SHP77 (cell line): ENCODE measurements around the gene ARHGAP31.
A peak's percentile ranks its signal among the peaks of the same experiment; 100 is the strongest.
"Not testable (repeated sequence)": the region's sequence is repeated elsewhere in the genome, so short reads cannot be mapped to it uniquely, and the experiment has no call there.

ENCODE experiments used
- DNase-seq, 2 experiments: peaks; one replicate each; lab custom pipeline; 2025; lab: John Stamatoyannopoulos, UW

The ARHGAP31 gene

GRCh38 chr3:119319311-119319710 lies 25.1 kb downstream of the ARHGAP31 start:
- no peak for DNase-seq

- DNase-seq, result not testable (repeated sequence)
Measured at GRCh38 chr3:119320785-119321184, 26.6 kb downstream of the ARHGAP31 start.

GRCh38 chr3:119322021-119322834 lies 28.0 kb downstream of the ARHGAP31 start:
- no peak for DNase-seq

DNA sequence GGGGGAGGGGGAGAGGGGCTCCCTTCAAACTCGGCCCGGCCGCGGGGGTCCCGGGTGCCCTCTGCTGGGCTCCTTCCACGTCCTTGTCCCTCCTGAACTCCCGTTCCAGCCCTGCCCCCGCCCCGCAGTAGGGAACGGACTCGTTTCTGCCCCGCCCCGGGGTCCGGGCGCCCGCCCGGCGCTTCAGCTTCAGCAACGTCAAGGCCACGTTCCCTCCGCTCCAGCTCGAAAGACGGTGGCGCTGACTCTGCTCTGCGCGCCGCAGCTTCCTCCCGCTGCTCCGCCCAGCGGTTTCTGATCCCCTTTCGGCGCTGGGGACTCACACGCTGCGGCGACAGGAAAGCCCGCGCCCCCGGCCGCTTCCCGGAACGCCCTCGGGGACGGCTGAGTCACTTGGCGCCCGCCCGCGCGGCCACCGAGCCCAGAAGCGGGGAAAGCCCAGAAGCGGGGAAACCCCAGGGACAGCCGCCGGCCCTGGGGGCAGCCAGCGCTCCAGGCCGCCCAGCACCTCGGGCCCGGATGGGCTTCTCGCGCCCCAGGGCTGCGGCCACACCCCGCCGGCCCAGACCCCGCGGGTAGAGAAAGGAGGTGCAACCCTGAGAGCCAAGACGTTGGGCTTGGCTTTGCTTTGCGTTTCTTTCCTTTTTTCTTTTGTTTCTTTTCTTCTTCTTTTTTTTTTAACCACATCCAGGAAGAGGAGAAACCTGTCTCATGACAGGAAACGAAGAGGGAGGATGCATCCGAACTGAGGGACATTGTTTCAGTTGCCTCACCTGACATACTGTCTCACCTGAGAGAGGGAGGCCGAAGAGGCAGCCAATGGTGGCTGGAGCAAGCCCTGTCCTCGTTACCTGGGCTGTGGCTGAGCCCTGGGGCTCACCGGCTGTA lies 28.9 kb downstream of the ARHGAP31 start:
- DNase-seq, result peak; percentile 21 to 64

DNA sequence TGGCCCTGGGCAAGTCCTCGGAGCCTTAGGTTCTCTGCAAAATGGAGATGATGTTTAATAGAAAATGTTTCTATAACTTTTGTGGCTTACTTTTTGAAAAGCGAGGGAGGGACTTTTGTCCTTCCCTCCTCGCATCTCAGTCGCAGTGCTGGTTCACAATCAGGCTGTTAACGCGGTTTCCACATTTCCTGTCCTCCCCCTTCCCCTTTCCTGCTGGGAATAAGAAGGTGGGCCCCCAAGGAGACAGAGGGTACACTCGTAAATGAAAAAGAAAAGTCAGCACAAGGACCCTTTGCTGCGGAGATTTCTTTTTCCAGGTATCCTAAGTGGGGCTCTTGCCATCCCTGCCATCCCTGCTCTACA lies 29.5 kb downstream of the ARHGAP31 start:
- no peak for DNase-seq

DNA sequence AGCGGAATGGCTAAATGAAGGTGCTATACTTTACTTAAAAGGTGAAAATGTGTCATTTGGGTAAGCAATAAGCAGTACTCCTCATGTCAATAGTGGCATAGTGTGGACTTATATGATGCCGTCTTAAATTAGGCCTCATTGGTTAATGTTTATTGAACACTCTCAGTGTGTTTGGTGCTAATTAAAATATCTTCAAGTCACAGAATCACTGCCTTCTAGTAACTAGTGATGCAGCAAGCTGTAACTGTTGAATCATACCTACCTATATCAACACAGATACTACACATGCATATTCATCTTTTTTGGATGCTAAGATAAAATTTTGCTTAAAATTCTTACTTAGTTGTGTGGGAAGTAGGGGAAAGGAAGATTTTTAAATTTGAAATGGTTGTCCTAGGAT lies 30.7 kb downstream of the ARHGAP31 start:
- DNase-seq, result no peak

DNA sequence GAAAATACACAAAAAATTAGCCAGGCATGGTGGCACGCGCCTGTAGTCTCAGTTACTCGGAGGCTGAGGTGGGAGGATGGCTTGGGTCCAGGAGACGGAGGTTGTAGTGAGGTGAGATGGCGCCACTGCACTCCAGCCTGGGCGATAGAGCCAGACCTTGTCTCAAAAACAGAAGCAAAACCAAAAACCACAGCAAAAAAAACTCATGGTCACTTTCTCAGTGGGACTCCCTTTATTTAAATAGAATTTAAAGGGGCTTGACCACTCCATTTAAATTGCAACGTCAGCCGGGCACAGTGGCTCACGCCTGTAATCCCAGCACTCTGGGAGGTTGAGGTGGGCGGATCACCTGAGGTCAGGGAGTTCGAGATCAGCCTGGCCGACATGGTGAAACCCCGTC lies 32.8 kb downstream of the ARHGAP31 start:
- no peak for DNase-seq

DNA sequence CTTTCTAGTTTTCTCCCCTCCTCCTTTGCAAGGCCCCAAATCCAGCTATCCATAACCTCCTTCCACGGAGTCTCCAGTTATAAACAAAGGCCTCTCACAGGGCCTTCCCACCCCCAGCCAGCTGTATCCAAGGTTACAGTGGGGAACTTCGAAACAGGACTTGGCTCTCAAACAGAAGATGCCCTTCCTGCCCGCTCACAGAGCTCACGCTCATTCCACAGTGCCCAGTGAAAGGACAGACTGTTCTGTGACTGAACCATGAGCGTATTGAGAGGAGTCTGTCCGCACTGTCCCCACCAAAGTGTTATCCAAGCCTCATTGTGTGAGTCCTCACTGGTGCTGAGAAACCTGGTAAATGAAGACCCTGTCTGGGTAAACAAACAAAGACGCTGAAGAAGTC lies 35.4 kb downstream of the ARHGAP31 start:
- no peak for DNase-seq

DNA sequence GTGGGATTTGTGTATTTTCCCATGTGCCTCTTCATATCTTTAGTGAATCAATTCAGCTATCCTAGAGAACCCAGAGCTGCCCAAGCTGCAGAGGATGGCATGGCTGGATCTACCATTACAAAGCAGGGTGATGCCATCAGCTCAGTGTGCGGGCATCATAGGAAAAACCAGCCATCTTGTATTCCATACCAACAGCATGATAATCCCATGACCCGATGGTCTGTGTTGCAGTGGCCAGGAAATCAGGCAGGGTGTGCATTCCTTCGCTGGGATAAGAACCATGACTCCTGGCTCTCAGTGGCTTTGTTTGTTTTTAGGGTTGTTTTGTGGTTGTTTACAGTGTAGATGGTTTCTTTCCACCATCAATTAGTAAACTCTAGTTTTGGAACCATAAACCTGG lies 36.0 kb downstream of the ARHGAP31 start:
- DNase-seq, result no peak

- no peak for DNase-seq
Measured at GRCh38 chr3:119330858-119331257, 36.7 kb downstream of the ARHGAP31 start.

- DNase-seq, result no peak
Measured at GRCh38 chr3:119331661-119332060, 37.5 kb downstream of the ARHGAP31 start.

- DNase-seq, result no peak
Measured at GRCh38 chr3:119333773-119334509, 39.8 kb downstream of the ARHGAP31 start.

DNA sequence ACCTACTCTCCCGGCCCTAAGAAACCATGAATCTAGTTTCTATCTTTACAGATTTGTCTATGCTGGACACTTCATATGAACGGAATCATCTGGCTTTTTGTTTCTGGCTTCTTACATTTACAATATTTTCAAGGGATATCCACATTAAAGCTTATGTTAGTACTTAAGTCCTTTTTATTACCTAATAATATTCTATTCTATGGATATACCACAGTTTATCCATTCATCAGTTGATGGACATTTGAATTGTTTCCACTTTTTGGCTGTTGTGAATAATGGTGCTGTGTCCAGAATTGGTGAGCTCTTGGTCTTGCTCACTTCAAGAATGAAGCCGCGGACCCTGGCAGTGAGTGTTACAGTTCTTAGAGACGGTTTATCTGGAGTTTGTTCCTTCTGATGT lies 42.6 kb downstream of the ARHGAP31 start:
- no peak for DNase-seq

DNA sequence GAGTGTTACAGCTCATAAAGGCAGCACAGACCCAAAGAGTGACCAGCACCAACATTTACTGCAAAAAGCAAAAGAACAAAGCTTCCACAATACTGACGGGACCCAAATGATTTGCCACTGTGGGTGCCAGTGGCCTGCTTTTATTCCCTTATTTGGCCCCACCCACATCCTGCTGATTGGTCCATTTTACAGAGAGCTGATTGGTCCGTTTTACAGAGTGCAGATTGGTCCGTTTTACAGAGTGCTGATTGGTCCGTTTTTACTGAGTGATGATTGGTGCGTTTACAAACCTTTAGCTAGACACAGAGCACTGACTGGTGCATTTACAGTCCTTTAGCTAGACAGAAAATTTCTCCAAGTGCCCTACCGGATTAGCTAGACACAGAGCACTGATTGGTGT lies 43.2 kb downstream of the ARHGAP31 start:
- DNase-seq, result not testable (repeated sequence)

DNA sequence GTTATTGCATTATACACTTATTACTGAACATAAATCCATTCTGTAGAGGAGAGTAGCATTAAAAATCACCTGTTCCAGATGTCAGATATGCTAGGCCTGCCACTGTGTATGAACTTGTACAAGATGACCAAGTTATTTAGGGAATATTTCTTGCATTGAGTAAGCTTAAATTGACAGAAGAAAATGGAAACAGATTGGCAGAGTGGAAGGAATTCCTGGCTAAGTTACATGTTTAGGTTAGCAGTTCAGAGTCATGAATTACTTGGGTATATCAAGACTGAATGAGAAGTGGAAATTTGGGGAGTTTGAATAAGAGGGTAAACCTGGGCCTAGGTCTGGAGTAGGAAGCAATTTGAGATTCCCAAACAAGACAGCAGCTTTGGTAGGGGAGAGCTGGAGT lies 44.6 kb downstream of the ARHGAP31 start:
- DNase-seq, result no peak

- DNase-seq, result no peak
Measured at GRCh38 chr3:119340014-119340413, 45.8 kb downstream of the ARHGAP31 start.

- DNase-seq, result no peak
Measured at GRCh38 chr3:119340446-119340845, 46.3 kb downstream of the ARHGAP31 start.

GRCh38 chr3:119342176-119342575 lies 48.0 kb downstream of the ARHGAP31 start:
- DNase-seq, result no peak

- no peak for DNase-seq
Measured at GRCh38 chr3:119343719-119344118, 49.5 kb downstream of the ARHGAP31 start.

- DNase-seq, result no peak
Measured at GRCh38 chr3:119346076-119346496, 51.9 kb downstream of the ARHGAP31 start.

- no peak for DNase-seq
Measured at GRCh38 chr3:119347036-119347435, 52.9 kb downstream of the ARHGAP31 start.

DNA sequence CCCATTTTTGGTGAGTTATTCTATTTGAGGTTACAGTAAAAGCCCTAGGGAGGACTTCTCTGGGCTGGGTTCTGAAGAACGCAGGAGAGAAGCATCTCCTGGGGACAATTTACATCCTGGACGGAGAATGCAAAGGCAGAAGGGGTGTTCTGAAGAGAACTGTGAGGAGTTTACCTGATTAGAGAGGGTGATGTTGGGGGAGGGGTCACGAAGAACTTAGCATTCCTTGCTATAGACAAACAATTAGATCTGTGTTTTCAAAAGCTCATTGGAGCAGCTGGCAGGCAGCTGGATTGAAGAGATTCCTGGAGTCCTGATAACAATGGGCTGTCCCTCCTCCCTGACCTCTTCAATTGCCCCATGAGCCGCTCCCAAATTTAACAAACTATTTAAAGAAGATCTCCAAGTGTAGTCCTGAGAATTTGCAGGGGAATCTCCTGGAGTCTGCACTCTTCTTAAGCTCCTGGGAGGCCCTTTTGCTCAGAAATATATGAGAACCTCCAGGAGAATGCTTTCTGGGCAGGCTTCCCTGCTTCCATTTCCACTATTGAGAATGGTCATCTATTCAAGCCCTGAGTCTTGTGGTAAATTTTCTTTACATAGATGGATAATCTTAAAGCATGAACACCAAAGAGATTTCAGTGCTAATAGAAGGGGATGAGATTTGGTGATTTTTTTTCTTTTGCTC lies 55.3 kb downstream of the ARHGAP31 start:
- DNase-seq, result no peak
